Measurements from ENCODE around the gene HECA.
"Not testable (repeated sequence)": the region's sequence is repeated elsewhere in the genome, so short reads cannot be mapped to it uniquely, and the experiment has no call there.

Gene HECA

DNA sequence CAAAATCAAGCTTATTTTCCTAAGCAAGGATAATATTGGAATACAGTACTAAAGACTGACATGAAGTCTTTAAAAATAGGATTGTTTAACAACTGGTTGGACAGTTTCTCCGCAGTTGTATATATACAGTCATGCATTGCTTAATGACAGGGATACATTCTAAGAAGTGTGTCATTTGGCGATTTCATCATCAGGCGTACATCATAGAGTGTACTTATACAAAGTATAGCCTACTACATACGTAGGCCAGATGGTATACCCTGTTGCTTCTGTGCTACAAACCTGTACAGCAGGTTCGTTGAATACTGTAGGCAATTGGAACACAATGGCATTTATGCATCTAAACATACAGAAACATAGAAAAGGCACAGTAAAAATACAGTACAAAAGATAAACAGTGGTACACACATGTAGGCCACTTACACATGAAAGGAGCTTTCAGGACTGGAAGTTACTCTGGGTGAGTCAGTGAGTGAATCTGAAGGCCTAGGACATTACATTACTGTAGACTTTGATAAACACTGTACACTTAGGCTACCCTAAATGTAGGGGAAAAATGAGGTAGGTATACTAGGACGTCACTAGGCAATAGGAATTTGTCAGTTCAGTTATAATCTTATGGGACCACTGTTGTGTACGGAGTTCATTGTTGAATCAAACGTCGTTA, 20.1 kb downstream of the HECA start:
- Histone ChIP-seq H3K36me3 (ENCODE audit: control insufficient read depth in 5 of 5, insufficient read depth in 5 of 5, low read length in 5 of 5) (no peaks in the 10 kb centered on the region), H3K4me3 (ENCODE audit: low read depth in 1 of 5, low read length in 5 of 5) (no peak overlapping the region), H3K9ac (ENCODE audit: low read length in 5 of 5) (no peak overlapping the region), H3K27me3 (ENCODE audit: control insufficient read depth in 5 of 5, insufficient read depth in 4 of 5, low read length in 5 of 5) (no peaks in the 10 kb centered on the region), H3K27ac (ENCODE audit: low read depth, low read length) (no peak overlapping the region), H3K9me3 (ENCODE audit: control insufficient read depth in 5 of 5, low read length in 5 of 5) (no peaks in the 10 kb centered on the region), H3K4me1 (ENCODE audit: control insufficient read depth in 5 of 5, insufficient read depth in 5 of 5, low read length in 5 of 5) (peaks cover 0 to 25% (median 16%) of the 10 kb centered on the region in 5 donors)

GRCh38 chr6:139156102-139156501, 21.2 kb downstream of the HECA start:
- no peaks in the 10 kb centered on the region for H3K9me3 ChIP-seq (ENCODE audit: control insufficient read depth in 5 of 5, low read length in 5 of 5)
- H3K36me3 ChIP-seq (ENCODE audit: control insufficient read depth in 5 of 5, insufficient read depth in 5 of 5, low read length in 5 of 5), result no peaks in the 10 kb centered on the region
- peaks cover 0 to 25% (median 20%) of the 10 kb centered on the region in 5 donors for H3K4me1 ChIP-seq (ENCODE audit: control insufficient read depth in 5 of 5, insufficient read depth in 5 of 5, low read length in 5 of 5)
- H3K9ac ChIP-seq (ENCODE audit: low read length in 5 of 5), result no peak overlapping the region
- no peak overlapping the region for H3K27ac ChIP-seq (ENCODE audit: low read depth, low read length)
- no peaks in the 10 kb centered on the region for H3K27me3 ChIP-seq (ENCODE audit: control insufficient read depth in 5 of 5, insufficient read depth in 4 of 5, low read length in 5 of 5)
- H3K4me3 ChIP-seq (ENCODE audit: low read depth in 1 of 5, low read length in 5 of 5), result no peak overlapping the region

- Histone ChIP-seq H3K9me3 (ENCODE audit: control insufficient read depth in 5 of 5, low read length in 5 of 5) (no peaks in the 10 kb centered on the region), H3K4me1 (ENCODE audit: control insufficient read depth in 5 of 5, insufficient read depth in 5 of 5, low read length in 5 of 5) (peaks cover 0 to 25% (median 24%) of the 10 kb centered on the region in 5 donors), H3K27me3 (ENCODE audit: control insufficient read depth in 5 of 5, insufficient read depth in 4 of 5, low read length in 5 of 5) (no peaks in the 10 kb centered on the region), H3K4me3 (ENCODE audit: low read depth in 1 of 5, low read length in 5 of 5) (peak overlapping the region in 4 of 5 donors; percentile 29 to 56 (median 48)), H3K27ac (ENCODE audit: low read depth, low read length) (no peak overlapping the region), H3K36me3 (ENCODE audit: control insufficient read depth in 5 of 5, insufficient read depth in 5 of 5, low read length in 5 of 5) (no peaks in the 10 kb centered on the region), H3K9ac (ENCODE audit: low read length in 5 of 5) (no peak overlapping the region)
These were observed 21.7 kb downstream of the HECA start for GRCh38 chr6:139156551-139156950.

DNA sequence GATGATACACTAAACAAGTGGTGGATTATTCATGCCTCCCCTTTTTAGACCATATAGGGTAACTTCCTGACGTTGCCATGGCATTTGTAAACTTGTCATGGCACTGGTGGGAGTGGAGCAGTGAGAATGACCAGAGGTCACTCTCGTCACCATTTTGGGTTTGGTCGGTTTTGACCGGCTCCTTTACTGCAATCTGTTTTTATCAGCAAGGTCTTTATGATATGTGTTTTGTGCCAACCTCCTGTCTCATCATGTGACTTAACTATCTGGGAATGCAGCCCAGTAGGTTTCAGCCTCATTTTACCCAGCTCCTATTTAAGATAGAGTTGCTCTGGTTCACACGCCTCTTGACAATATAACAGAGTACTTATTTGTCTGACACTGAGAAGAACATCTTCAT, 22.2 kb downstream of the HECA start:
- not testable (repeated sequence) for H3K27me3 ChIP-seq (ENCODE audit: control insufficient read depth in 5 of 5, insufficient read depth in 4 of 5, low read length in 5 of 5); H3K27ac ChIP-seq (ENCODE audit: low read depth, low read length); H3K9me3 ChIP-seq (ENCODE audit: control insufficient read depth in 5 of 5, low read length in 5 of 5); H3K36me3 ChIP-seq (ENCODE audit: control insufficient read depth in 5 of 5, insufficient read depth in 5 of 5, low read length in 5 of 5); H3K9ac ChIP-seq (ENCODE audit: low read length in 5 of 5)
- Histone ChIP-seq H3K4me1 (ENCODE audit: control insufficient read depth in 5 of 5, insufficient read depth in 5 of 5, low read length in 5 of 5) (peaks cover 0 to 25% (median 20%) of the 10 kb centered on the region in 5 donors), H3K4me3 (ENCODE audit: low read depth in 1 of 5, low read length in 5 of 5) (peak overlapping the region in 4 of 5 donors; percentile 29 to 56 (median 48))

DNA sequence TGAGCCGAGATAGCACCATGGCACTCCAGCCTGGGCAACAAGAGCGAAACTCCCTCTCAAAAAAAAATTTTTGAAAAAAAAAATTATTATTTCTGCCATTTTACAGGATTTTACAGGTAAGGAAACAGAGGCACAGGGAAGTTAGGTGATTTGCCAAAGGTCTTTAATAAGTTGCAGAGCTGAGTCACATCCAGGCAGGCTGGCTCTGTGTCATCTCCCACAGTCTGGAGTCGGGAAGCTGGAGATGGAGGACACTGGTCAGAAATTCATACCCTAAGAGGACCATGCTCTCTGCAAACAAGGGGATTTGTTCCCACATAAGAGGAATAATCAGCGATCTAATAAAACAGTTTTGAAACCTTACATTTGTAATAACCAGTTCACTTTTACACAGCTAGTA, 24.1 kb downstream of the HECA start:
- peaks cover 0 to 29% (median 22%) of the 10 kb centered on the region in 5 donors for H3K4me1 ChIP-seq (ENCODE audit: control insufficient read depth in 5 of 5, insufficient read depth in 5 of 5, low read length in 5 of 5)
- H3K9me3 ChIP-seq (ENCODE audit: control insufficient read depth in 5 of 5, low read length in 5 of 5), result no peaks in the 10 kb centered on the region
- no peak overlapping the region for H3K27ac ChIP-seq (ENCODE audit: low read depth, low read length)
- no peaks in the 10 kb centered on the region for H3K27me3 ChIP-seq (ENCODE audit: control insufficient read depth in 5 of 5, insufficient read depth in 4 of 5, low read length in 5 of 5)
- H3K4me3 ChIP-seq (ENCODE audit: low read depth in 1 of 5, low read length in 5 of 5), result no peak overlapping the region
- H3K9ac ChIP-seq (ENCODE audit: low read length in 5 of 5), result no peak overlapping the region
- H3K36me3 ChIP-seq (ENCODE audit: control insufficient read depth in 5 of 5, insufficient read depth in 5 of 5, low read length in 5 of 5), result peaks cover 0 to 5% (median 0%) of the 10 kb centered on the region in 5 donors

GRCh38 chr6:139161169-139161568, 26.3 kb downstream of the HECA start:
- no peak overlapping the region for H3K27ac ChIP-seq (ENCODE audit: low read depth, low read length)
- no peak overlapping the region for H3K9ac ChIP-seq (ENCODE audit: low read length in 5 of 5)
- H3K4me1 ChIP-seq (ENCODE audit: control insufficient read depth in 5 of 5, insufficient read depth in 5 of 5, low read length in 5 of 5), result peaks cover 0 to 28% (median 21%) of the 10 kb centered on the region in 5 donors
- H3K36me3 ChIP-seq (ENCODE audit: control insufficient read depth in 5 of 5, insufficient read depth in 5 of 5, low read length in 5 of 5), result peaks cover 0 to 6% (median 2%) of the 10 kb centered on the region in 5 donors
- no peaks in the 10 kb centered on the region for H3K27me3 ChIP-seq (ENCODE audit: control insufficient read depth in 5 of 5, insufficient read depth in 4 of 5, low read length in 5 of 5)
- no peak overlapping the region for H3K4me3 ChIP-seq (ENCODE audit: low read depth in 1 of 5, low read length in 5 of 5)
- H3K9me3 ChIP-seq (ENCODE audit: control insufficient read depth in 5 of 5, low read length in 5 of 5), result no peaks in the 10 kb centered on the region

DNA sequence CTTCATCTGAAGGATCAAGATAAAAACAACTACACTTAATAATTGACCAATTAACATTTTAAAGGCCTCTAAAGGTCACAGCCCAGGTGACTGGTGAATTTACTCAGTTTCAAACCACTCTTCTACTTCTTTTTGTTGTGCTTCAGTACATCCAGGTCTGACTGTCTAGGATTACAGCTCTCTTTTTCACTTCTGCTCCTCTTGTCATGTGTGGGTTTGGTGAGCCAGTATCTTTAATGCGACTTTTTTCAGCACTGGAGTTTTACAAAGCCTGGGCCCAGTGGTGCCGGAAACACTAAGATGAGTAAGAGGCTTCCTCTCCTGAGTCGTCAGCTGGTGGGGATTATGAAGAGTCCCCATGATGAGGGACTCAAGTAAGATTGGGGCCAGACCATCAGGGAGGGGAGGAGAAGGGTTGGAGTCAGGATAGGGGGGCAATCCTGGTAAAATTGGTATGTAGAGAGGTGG, 27.0 kb downstream of the HECA start:
- no peaks in the 10 kb centered on the region for H3K9me3 ChIP-seq (ENCODE audit: control insufficient read depth in 5 of 5, low read length in 5 of 5)
- peaks cover 0 to 13% (median 8%) of the 10 kb centered on the region in 5 donors for H3K36me3 ChIP-seq (ENCODE audit: control insufficient read depth in 5 of 5, insufficient read depth in 5 of 5, low read length in 5 of 5)
- H3K4me3 ChIP-seq (ENCODE audit: low read depth in 1 of 5, low read length in 5 of 5), result no peak overlapping the region
- H3K4me1 ChIP-seq (ENCODE audit: control insufficient read depth in 5 of 5, insufficient read depth in 5 of 5, low read length in 5 of 5), result peaks cover 0 to 22% (median 16%) of the 10 kb centered on the region in 5 donors
- no peak overlapping the region for H3K9ac ChIP-seq (ENCODE audit: low read length in 5 of 5)
- H3K27me3 ChIP-seq (ENCODE audit: control insufficient read depth in 5 of 5, insufficient read depth in 4 of 5, low read length in 5 of 5), result no peaks in the 10 kb centered on the region
- H3K27ac ChIP-seq (ENCODE audit: low read depth, low read length), result no peak overlapping the region

DNA sequence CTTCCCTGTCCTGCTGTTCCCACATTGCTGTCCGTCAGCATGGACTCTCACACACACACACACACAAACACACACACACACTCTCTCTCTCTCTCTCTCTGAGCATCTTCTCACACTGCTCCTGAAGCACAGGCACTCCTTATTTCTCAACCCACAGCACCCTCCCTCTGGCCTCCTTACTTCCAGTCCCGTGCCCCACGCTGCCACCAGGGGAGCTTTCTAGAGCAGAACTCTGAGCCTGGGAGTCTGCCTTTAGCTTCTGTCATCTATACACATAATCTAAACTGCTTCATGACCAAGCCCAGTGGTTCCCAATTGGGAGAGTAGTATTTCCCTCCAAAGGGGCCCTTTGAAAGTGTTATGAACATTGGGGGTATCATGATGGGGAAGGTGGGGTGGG, 29.1 kb downstream of the HECA start:
- H3K27ac ChIP-seq (ENCODE audit: low read depth, low read length), result no peak overlapping the region

DNA sequence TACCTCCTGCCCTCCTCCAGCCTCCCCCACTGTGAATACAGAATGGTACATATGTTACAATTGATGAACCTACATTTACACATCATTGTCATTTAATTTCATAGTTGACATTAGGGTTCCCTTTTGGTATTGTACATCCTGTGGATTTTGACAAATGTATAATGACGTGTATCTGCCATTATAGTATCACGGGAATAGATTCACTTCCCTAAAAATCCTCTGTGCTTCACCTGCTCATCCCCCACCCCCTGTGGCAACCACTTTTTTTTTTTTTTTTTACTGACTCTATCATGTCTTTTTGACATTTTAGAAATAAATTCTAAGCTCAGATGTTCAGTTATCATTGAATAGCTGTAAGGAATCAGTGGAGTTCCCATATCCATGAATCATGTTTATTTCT, 30.4 kb downstream of the HECA start:
- H3K27me3 ChIP-seq (ENCODE audit: control insufficient read depth in 5 of 5, insufficient read depth in 4 of 5, low read length in 5 of 5), result no peaks in the 10 kb centered on the region
- H3K36me3 ChIP-seq (ENCODE audit: control insufficient read depth in 5 of 5, insufficient read depth in 5 of 5, low read length in 5 of 5), result peaks cover 2 to 25% (median 18%) of the 10 kb centered on the region in 5 donors
- H3K9me3 ChIP-seq (ENCODE audit: control insufficient read depth in 5 of 5, low read length in 5 of 5), result no peaks in the 10 kb centered on the region
- H3K27ac ChIP-seq (ENCODE audit: low read depth, low read length), result no peak overlapping the region
- H3K4me3 ChIP-seq (ENCODE audit: low read depth in 1 of 5, low read length in 5 of 5), result no peak overlapping the region
- H3K9ac ChIP-seq (ENCODE audit: low read length in 5 of 5), result no peak overlapping the region
- H3K4me1 ChIP-seq (ENCODE audit: control insufficient read depth in 5 of 5, insufficient read depth in 5 of 5, low read length in 5 of 5), result peaks cover 0 to 17% (median 8%) of the 10 kb centered on the region in 5 donors

More for the DNA sequence above, 29.1 kb downstream of the HECA start:
- peaks cover 0 to 17% (median 8%) of the 10 kb centered on the region in 5 donors for H3K4me1 ChIP-seq (ENCODE audit: control insufficient read depth in 5 of 5, insufficient read depth in 5 of 5, low read length in 5 of 5)
- no peaks in the 10 kb centered on the region for H3K27me3 ChIP-seq (ENCODE audit: control insufficient read depth in 5 of 5, insufficient read depth in 4 of 5, low read length in 5 of 5)
- H3K9ac ChIP-seq (ENCODE audit: low read length in 5 of 5), result no peak overlapping the region
- H3K9me3 ChIP-seq (ENCODE audit: control insufficient read depth in 5 of 5, low read length in 5 of 5), result no peaks in the 10 kb centered on the region
- H3K4me3 ChIP-seq (ENCODE audit: low read depth in 1 of 5, low read length in 5 of 5), result no peak overlapping the region
- H3K36me3 ChIP-seq (ENCODE audit: control insufficient read depth in 5 of 5, insufficient read depth in 5 of 5, low read length in 5 of 5), result peaks cover 2 to 25% (median 18%) of the 10 kb centered on the region in 5 donors

DNA sequence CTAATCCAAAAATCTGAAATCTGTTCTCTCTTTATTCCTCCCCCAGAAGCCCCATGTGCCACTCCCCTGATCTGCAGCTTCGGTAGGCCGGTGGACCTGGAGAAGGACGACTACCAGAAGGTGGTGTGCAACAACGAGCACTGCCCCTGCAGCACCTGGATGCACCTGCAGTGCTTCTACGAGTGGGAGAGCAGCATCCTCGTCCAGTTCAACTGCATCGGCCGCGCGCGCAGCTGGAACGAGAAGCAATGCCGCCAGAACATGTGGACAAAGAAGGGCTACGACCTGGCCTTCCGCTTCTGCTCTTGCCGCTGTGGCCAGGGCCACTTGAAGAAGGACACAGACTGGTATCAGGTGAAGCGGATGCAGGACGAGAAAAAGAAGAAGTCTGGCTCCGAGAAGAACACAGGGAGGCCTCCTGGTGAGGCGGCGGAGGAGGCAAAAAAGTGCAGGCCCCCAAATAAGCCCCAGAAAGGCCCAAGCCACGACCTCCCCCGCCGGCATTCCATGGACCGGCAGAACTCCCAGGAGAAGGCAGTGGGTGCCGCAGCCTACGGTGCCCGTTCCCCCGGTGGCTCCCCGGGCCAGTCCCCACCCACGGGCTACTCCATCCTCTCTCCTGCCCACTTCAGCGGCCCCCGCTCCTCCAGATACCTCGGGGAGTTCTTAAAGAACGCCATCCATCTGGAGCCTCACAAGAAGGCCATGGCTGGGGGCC, 31.5 kb downstream of the HECA start:
- Histone ChIP-seq H3K4me1 (ENCODE audit: control insufficient read depth in 5 of 5, insufficient read depth in 5 of 5, low read length in 5 of 5) (peaks cover 0 to 10% (median under 1%) of the 10 kb centered on the region in 5 donors), H3K27me3 (ENCODE audit: control insufficient read depth in 5 of 5, insufficient read depth in 4 of 5, low read length in 5 of 5) (no peaks in the 10 kb centered on the region), H3K9me3 (ENCODE audit: control insufficient read depth in 5 of 5, low read length in 5 of 5) (no peaks in the 10 kb centered on the region), H3K4me3 (ENCODE audit: low read depth in 1 of 5, low read length in 5 of 5) (no peak overlapping the region), H3K27ac (ENCODE audit: low read depth, low read length) (no peak overlapping the region), H3K36me3 (ENCODE audit: control insufficient read depth in 5 of 5, insufficient read depth in 5 of 5, low read length in 5 of 5) (peaks cover 2 to 25% (median 18%) of the 10 kb centered on the region in 5 donors), H3K9ac (ENCODE audit: low read length in 5 of 5) (no peak overlapping the region)
